Small intestine (tissue), 7 donors: Measurements from ENCODE around the gene PIGR. TPM values are rescaled to one million over a fixed set of nuclear protein-coding genes. Genes with fewer than 3 reads are reported as not detected.
A peak's percentile ranks its signal among the peaks of the same experiment; 100 is the strongest.

Source experiments
- DNase-seq, 2 donors: peaks; one replicate each; pipeline versions ENCODE4 v3.0.0 to v3.0.0-alpha.2; 2013
- FAIRE-seq: peaks from 2 replicates; lab custom pipeline; 2012; peaks lifted over from hg19 to GRCh38; lab: Jason Lieb, UNC
- H3K27ac ChIP-seq, 3 donors: one replicate each; pipeline ENCODE4 v1.5.1; 2013; ENCODE audit warnings: low read length in 2 of 3, mild to moderate bottlenecking in 2 of 3, control low read depth in 1 of 3, inconsistent platforms in 1 of 3, low read depth in 1 of 3, moderate library complexity in 1 of 3
- H3K27me3 ChIP-seq, 3 donors: one replicate each; pipeline ENCODE4 v1.6.1; 2013; ENCODE audit warnings: low read length in 3 of 3, inconsistent platforms in 1 of 3; ENCODE audit not compliant: control insufficient read depth in 3 of 3, insufficient read depth in 3 of 3
- H3K36me3 ChIP-seq, 3 donors: one replicate each; pipeline ENCODE4 v1.6.1; 2013; ENCODE audit warnings: low read length in 3 of 3, inconsistent platforms in 1 of 3, low read depth in 1 of 3, mild to moderate bottlenecking in 1 of 3, moderate library complexity in 1 of 3; ENCODE audit not compliant: control insufficient read depth in 3 of 3, insufficient read depth in 2 of 3
- H3K4me1 ChIP-seq, 3 donors: one replicate each; pipeline ENCODE4 v1.6.1; 2013; ENCODE audit warnings: low read length in 2 of 3, inconsistent platforms in 1 of 3, low read depth in 1 of 3, mild to moderate bottlenecking in 1 of 3, moderate library complexity in 1 of 3; ENCODE audit not compliant: control insufficient read depth in 3 of 3, insufficient read depth in 2 of 3
- H3K4me3 ChIP-seq, 3 donors: one replicate each; pipeline ENCODE4 v1.5.1; 2013; ENCODE audit warnings: low read length in 3 of 3, control low read depth in 1 of 3, inconsistent platforms in 1 of 3, low read depth in 1 of 3, mild to moderate bottlenecking in 1 of 3, moderate library complexity in 1 of 3
- H3K9me3 ChIP-seq, 2 donors: one replicate each; pipeline ENCODE4 v1.6.1; 2013; ENCODE audit warnings: low read depth in 1 of 2, low read length in 1 of 2; ENCODE audit not compliant: control insufficient read depth in 2 of 2, insufficient read depth in 1 of 2
- WGBS, 3 donors: extraction: QIAGEN DNeasy Blood & Tissue Kit; methylation state at CpG; one replicate each; pipeline ENCODE4 v1.1.7; 2013; 5-methylcytosine and 5-hydroxymethylcytosine counted together
- polyA plus RNA-seq, 4 donors: library from polyadenylated mRNA; stranded (reverse) in 3 of 4; unstranded in 1 of 4; fragments of 200-250 nt in 3 of 4; fragments of 120-200 nt in 1 of 4; gene quantifications; one replicate each; pipeline versions ENCODE4 v1.2.1 to v1.2.3, GENCODE V29; 2013
- donor health status: healthy with polysubstance abuse.
- donor health status: control.
- donor health status: control.
- donor health status: Bipolar disorder and iron deficiency.
- donor health status: healthy.

Gene PIGR
- polyA plus RNA-seq, 4 donors: 2.7 to 3,013 (median 498) TPM

GRCh38 chr1:206937425-206937824, 8.8 kb downstream of the PIGR start:
- Histone ChIP-seq H3K27me3 (no peaks in the 10 kb centered on the region), H3K36me3 (peaks cover 5 to 51% (median 6%) of the 10 kb centered on the region in 3 donors), H3K4me3 (no peak overlapping the region), H3K9me3 (peaks cover 0 to 7% of the 10 kb centered on the region in 2 donors), H3K4me1 (peaks cover 0 to 34% (median 3%) of the 10 kb centered on the region in 3 donors), H3K27ac (peak overlapping the region in 1 of 3 donors; percentile 18)
- DNase-seq (peak in 1 of 2 donors; percentile 55), FAIRE-seq (no peak)
- WGBS, 3 donors: 28 to 62% (median 50%) methylated on average over 6 of the region's 6 CpGs

- DNase-seq (peak in 1 of 2 donors; percentile 48), FAIRE-seq (no peak)
- Histone ChIP-seq H3K27ac (peak overlapping the region in 2 of 3 donors; percentile 3 to 17), H3K36me3 (peaks cover 5 to 61% (median 8%) of the 10 kb centered on the region in 3 donors), H3K9me3 (peaks cover 0 to 7% of the 10 kb centered on the region in 2 donors), H3K4me1 (peaks cover 0 to 18% (median under 1%) of the 10 kb centered on the region in 3 donors), H3K27me3 (no peaks in the 10 kb centered on the region), H3K4me3 (no peak overlapping the region)
- WGBS, 3 donors: 40 to 56% (median 40%) methylated on average over 19 of the region's 19 CpGs
These were observed 10.7 kb downstream of the PIGR start for GRCh38 chr1:206935491-206936067.

GRCh38 chr1:206933333-206933945, 12.8 kb downstream of the PIGR start:
- no peak overlapping the region for H3K4me3 ChIP-seq
- peaks cover 5 to 55% (median 12%) of the 10 kb centered on the region in 3 donors for H3K36me3 ChIP-seq
- H3K27ac ChIP-seq: no peak overlapping the region
- H3K4me1 ChIP-seq: peaks cover 0 to 15% (median 4%) of the 10 kb centered on the region in 3 donors
- H3K27me3 ChIP-seq: no peaks in the 10 kb centered on the region
- FAIRE-seq (no peak), DNase-seq (peak in 1 of 2 donors; percentile 42)
- WGBS, 3 donors: 48 to 57% (median 55%) methylated on average over 8 of the region's 8 CpGs
- peaks cover 0 to 5% of the 10 kb centered on the region in 2 donors for H3K9me3 ChIP-seq

GRCh38 chr1:206932177-206932576, 14.1 kb downstream of the PIGR start:
- 50 to 67% (median 59%) methylated on average over 8 of the region's 8 CpGs for WGBS, 3 donors
- no peak for DNase-seq
- Histone ChIP-seq H3K9me3 (no peaks in the 10 kb centered on the region), H3K36me3 (peaks cover 5 to 50% (median 12%) of the 10 kb centered on the region in 3 donors), H3K27ac (peak overlapping the region in 2 of 3 donors; percentile 3 to 18), H3K4me3 (no peak overlapping the region), H3K4me1 (peaks cover 4 to 26% (median 5%) of the 10 kb centered on the region in 3 donors), H3K27me3 (no peaks in the 10 kb centered on the region)
- no peak for FAIRE-seq

- peak overlapping the region in 1 of 3 donors; percentile 3 for H3K27ac ChIP-seq
- peaks cover 4 to 27% (median 5%) of the 10 kb centered on the region in 3 donors for H3K4me1 ChIP-seq
- peaks cover 5 to 45% (median 12%) of the 10 kb centered on the region in 3 donors for H3K36me3 ChIP-seq
- no peaks in the 10 kb centered on the region for H3K9me3 ChIP-seq
- no peak for DNase-seq
- no peaks in the 10 kb centered on the region for H3K27me3 ChIP-seq
- H3K4me3 ChIP-seq: no peak overlapping the region
- no peak for FAIRE-seq
- 65 to 75% (median 69%) methylated on average over 6 of the region's 6 CpGs for WGBS, 3 donors
These were observed 14.6 kb downstream of the PIGR start for GRCh38 chr1:206931709-206932108.

- H3K27ac ChIP-seq: peak overlapping the region in 2 of 3 donors; percentile 55 to 62
- no peaks in the 10 kb centered on the region for H3K27me3 ChIP-seq
- peaks cover 4 to 31% (median 5%) of the 10 kb centered on the region in 3 donors for H3K4me1 ChIP-seq
- DNase-seq (peak in 1 of 2 donors; percentile 18), FAIRE-seq (no peak)
- H3K4me3 ChIP-seq: no peak overlapping the region
- H3K9me3 ChIP-seq: no peaks in the 10 kb centered on the region
- 46 to 55% (median 50%) methylated on average over 17 of the region's 17 CpGs for WGBS, 3 donors
- peaks cover 5 to 37% (median 12%) of the 10 kb centered on the region in 3 donors for H3K36me3 ChIP-seq
These were observed 16.0 kb downstream of the PIGR start for GRCh38 chr1:206930210-206930798.

GRCh38 chr1:206929524-206929923, 16.7 kb downstream of the PIGR start:
- H3K4me1 ChIP-seq: peaks cover 4 to 38% (median 5%) of the 10 kb centered on the region in 3 donors
- 60 to 78% (median 63%) methylated on average over 6 of the region's 6 CpGs for WGBS, 3 donors

GRCh38 chr1:206926286-206926685, 20.0 kb downstream of the PIGR start:
- 45 to 66% (median 65%) methylated on average over 2 of the region's 2 CpGs for WGBS, 3 donors
- H3K36me3 ChIP-seq: peaks cover 0 to 11% (median 8%) of the 10 kb centered on the region in 3 donors
- DNase-seq (peak in 1 of 2 donors; percentile 56), FAIRE-seq (no peak)
- no peak overlapping the region for H3K4me3 ChIP-seq
- no peaks in the 10 kb centered on the region for H3K27me3 ChIP-seq
- H3K9me3 ChIP-seq: no peaks in the 10 kb centered on the region
- H3K27ac ChIP-seq: peak overlapping the region; percentile 71 to 94 (median 72)
- H3K4me1 ChIP-seq: peaks cover 4 to 60% (median 5%) of the 10 kb centered on the region in 3 donors

More at GRCh38 chr1:206929524-206929923, 16.7 kb downstream of the PIGR start:
- peak overlapping the region in 2 of 3 donors; percentile 55 to 62 for H3K27ac ChIP-seq
- DNase-seq (no peak), FAIRE-seq (no peak)
- no peak overlapping the region for H3K4me3 ChIP-seq
- H3K27me3 ChIP-seq: no peaks in the 10 kb centered on the region
- H3K9me3 ChIP-seq: no peaks in the 10 kb centered on the region
- H3K36me3 ChIP-seq: peaks cover 3 to 34% (median 12%) of the 10 kb centered on the region in 3 donors
